GM19468 (cell line): ENCODE results near the gene AFAP1L2.
"Not testable (repeated sequence)": the region's sequence is repeated elsewhere in the genome, so short reads cannot be mapped to it uniquely, and the experiment has no call there.

Source experiments
- ATAC-seq: cut with Tn5 transposase; IDR thresholded peaks from one replicate; pipeline ENCODE4 v1.9.1; 2021; ENCODE audit warnings: mild to moderate bottlenecking, moderate library complexity, moderate number of reproducible peaks; ENCODE audit not compliant: unreplicated experiment; ENCODE audit errors: extremely low read depth

The AFAP1L2 gene

DNA sequence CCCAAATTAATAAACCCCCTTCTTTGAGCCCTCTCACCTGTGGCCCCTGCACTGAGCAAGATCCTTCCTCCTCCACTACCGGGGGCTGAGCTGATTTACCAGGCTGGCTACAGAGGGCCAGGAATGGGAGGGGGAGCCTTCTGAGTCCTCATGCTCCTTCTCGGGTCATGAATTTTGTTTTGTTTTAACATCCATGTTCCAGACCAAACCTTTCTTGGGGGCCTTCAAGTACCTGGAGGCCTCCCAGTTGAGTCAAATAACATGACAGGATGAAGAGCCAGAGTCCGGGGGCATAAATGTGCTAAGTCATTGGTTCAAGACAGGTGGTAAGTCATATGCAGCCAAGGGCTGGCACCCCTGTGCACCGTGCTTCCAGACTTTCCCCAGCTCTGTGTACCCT is 39.6 kb downstream of the AFAP1L2 start:
- no peak for ATAC-seq

DNA sequence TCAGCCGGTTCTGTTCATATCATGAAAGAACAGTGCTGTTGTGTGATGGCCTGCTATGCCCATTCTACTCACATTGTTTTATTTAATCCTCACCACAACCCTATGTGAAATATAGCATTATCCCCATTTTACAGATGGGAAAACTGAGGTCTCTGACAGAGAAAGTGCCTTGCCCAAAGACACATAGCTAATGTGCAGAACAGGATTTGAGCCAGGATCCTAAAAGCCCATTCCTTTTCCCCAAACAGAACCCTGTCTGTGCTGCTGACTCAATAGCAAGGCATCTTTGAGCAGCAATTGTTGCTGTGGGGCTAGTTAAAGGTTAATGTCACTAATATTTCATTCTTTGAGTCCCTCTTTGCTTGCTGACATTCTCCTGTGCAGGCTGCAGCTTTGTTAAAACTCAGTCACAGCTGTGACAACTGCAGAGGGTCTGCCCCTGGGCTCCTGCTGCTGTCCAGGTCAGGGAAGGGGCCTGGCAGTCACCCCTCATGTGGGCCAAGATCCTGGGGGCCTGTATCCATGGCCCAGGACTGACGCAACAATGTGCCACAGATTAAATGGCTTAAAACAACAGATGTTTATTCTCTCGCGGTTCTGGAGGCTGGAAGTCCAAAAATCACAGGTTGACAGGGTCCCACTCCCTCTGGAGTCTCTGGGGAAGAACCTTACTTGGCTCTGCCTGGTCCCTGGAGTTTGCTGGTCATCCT is 40.4 kb downstream of the AFAP1L2 start:
- ATAC-seq: no peak

DNA sequence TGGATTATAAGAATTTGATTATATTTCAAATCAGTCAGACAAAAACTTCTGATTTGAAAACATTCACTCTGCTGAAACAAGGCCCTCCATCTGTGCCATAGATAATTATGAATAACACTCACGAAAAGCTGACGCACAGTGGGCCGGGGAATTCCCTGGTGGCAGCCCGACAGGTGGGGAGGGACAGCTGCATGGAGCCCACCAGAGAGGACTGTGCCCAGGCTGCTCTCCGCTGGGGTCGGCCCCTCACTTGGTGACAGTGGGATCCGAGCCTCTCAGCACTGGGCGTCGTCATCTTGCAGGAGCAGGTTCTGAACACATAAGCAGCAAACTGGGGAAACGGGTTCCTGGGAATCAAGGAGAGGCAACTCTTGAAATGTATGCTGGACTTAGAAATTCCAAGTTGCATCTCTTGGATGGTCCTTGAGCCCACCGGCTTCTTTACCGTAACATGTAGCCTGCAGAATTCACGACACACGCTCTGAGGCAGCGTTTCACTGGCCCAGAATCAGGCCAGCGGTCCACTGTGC is 41.4 kb downstream of the AFAP1L2 start:
- ATAC-seq: no peak

DNA sequence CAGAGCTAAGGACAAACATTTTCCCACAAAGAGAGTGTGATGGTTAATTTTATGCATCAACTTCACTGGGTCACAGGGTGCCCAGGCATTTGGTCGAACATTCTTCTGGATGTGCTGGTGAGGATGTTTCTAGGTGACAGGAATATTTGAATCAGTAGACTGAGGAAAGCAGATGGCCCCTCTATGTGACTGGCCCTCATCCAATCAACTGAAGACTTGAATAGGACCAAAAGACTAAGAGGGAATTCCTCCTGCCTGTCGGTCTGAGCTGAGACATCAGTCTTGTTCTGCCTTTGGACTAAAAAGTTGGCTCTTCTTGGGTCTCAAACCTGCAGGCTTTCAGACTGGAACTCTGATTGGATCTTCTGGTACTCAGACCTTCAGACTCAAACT is 44.4 kb downstream of the AFAP1L2 start:
- no peak for ATAC-seq

DNA sequence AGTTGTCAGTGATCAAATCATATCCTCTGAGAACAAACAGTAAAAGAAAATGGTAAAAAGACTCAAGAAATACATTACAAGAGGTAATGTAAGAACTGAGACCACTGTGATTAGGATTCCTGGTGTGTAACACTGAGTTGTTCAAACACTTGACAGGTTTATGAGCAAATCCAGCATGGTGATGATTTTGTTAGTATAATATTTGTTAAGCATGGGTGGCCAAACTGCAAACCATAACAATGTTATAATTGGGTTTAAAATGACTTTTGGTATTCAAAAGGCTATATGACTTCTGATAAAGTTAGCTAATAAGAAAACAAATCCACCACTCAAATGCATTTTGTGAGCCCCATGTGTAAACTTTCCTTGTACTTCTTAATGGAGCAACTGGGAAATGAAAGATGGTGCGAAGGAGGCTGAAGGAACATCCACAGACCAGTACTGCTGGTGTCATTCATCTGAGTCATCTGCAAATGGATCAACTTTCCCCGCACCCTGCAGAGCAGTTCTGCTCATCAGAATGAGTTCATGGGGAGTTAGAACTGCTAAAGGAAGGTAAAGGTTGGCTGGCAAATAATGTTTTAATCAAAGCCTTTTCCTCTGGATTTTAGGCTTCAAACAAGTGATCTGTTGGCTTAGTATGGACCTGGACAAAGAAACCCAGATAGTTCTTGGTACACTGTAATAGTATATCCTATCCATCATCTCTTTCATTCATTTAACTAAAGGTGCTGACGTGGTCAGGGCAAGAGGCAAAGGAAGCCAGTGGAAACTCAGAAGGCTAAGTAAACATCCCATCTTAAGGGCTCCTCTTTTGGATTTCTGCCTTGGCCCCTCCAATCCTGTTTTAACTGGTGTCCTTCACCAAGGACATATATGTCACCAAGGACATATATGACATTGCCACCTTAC is 45.0 kb downstream of the AFAP1L2 start:
- ATAC-seq: no peak

DNA sequence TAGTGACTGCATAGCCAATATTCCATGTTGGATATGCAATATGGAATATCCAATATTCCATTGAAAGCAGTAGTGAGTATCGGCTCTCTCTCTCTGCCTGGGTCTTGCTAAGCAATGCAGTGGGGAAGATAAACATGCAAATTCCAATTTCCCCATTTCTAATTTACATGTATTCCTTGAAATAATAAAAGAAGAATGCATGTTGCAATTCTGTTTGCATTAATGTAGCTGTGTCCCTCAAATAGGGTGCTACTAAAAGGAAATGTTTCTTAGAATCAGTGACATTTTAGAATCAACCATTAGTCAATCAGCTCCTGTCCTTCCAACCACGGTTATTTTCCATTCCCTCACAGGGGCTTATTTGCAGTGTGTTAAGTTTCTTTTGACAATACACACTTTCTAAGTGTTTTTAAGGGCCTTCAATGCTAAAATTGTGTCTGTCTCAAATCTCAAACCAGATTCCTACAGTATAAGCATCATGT is 46.7 kb downstream of the AFAP1L2 start:
- no peak for ATAC-seq

DNA sequence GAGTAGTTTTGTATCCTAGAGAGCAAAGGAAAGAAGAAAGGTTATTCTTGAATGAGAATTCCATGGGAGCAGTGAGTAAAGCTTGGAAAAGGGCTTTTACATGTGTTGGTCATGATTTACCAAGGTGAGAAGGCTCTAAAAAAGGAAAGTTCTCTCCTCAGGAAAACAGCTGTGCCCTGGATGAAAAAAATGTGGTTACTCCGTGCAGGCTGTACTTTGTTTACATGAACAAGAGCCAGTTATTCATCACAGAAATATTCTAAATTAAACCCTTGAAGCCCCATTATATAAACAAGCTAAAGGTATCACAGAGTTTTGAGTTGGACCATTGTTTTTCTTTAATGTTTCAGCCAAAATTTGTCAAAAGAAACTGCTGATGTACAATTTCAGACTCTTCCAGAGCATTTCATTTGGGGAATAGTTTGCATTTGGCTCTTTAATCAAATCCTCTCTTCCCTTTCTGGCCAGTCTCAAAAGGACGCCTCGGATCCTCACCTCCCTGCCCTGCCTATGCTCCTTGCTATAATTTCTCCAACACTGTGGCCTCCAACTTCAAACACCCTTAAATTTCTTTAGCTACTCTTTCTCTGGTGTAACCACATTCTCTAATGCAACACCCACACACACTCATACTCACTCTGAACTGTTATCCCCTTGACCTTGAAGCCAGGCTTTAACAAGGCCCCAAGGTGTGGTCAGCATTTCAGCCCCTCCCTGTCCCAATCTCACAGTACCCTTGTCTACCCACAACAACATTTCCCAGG is 47.4 kb downstream of the AFAP1L2 start:
- no peak for ATAC-seq

DNA sequence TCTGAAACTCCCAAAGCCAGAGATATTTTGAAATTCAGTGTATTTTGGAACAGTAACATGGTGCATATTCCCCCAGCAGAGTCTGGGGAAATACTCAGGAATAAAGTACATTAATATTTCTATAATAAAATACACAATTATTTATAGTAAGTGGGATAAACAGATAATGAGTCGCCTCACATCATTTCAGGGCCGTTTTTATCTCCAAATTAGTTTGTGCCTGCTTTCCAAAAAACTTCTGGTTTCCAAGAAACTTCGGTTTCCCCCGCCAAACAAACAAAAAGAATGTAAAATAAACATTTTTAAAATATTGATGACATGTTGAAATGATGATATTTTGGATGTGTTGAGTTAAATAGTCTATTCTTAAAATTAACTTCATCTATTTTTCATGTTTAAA is 48.2 kb downstream of the AFAP1L2 start:
- no peak for ATAC-seq

DNA sequence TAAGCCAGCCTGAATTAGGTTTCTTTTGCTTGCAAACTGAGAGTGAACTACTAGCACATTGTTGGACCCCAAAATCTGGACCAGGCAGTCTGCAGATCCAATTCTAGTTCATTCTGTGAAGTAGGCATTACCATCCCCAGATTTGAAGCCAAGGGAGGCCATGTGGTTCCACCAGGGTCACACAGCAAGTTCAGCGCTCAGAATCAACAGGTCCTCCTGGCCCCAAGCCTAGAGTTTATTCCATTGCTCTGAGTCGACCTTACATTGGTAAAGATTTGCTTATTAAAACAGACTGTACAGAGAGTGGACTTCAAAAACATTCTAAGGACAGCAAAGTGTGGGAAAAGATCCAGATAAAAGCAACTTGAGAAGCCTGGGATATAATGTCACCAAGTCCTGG is 50.9 kb downstream of the AFAP1L2 start:
- no peak for ATAC-seq

DNA sequence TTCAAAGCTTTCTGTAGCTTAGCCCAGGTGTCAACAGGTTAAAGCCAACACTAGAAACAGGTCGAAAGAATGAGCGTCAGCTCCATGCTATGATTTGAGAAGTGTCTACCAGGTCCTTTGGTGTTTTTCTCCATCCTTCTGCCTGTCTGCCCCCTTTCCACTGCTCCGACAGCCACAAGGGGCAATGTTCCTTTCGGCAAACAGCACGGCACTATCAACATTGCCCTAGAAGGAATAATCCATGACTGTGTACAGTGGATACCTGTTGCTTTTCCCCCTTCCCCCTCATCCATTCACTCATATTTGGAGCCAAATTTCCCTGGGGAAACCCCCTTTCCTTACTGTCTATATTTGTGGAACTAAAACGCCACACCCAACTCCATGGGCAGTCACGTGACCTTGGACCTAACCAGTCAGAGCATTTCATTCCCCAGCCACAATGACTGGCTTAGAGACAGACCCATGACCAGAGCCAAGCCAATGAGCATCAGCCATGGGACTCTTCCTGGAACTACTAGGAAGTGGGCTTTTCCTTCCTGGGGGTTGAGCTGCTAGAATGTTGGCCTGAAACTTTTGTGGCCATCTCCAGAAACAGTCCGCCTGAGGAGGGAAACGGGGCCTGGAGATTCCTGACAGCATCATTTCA is 51.5 kb downstream of the AFAP1L2 start:
- ATAC-seq: no peak

DNA sequence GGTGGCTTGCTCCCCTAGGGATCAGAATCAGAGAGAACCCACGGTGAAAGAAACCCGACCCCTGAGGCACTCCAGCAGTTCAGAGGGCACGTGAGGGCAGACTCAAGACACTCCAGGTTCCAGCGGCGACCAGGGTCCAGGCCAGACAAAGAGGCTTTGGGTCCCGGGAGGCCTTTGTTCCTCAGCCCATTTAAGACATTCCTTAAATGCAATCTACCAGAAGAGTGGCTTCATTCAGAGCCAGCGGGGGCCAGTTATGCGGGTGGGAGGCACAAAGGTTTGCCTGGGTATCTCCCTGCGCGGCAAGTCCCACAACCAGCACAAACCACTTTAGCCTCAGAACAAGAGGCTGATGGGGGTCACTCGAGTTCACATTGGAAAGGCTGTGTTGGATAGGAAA is 53.6 kb downstream of the AFAP1L2 start:
- ATAC-seq: no peak

DNA sequence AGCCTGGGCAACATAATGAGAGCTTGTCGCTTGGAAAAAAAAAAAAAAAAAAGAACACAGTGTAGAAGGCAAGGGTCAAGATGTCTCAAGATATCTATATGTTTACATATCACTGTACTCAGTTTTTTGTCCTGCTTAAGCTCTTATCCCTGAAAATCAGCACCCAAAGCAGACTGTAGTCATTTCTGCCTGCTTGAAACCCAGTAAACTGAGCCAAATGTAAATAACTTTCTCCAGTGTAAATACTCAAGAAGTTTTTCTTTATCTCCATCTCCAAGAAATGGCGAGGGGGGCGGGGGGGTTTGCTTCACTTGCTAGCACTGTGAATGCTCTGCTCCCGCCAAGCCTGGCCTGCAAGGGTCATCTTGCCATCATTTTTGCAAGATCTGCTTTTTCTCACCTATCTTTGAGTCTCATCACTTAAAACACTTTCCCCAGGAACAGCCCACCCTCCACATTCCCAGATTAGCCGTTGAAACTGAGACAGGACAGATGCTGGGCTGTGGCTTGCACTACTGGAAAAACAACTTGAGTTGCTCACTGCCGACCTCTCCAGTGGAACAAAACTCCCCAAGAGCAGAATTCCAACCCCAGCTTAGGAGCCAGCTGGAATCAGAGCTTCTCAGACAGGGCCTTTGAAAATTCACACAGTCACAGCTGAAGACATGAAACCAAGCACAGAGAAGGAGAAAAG is 54.6 kb downstream of the AFAP1L2 start:
- no peak for ATAC-seq

DNA sequence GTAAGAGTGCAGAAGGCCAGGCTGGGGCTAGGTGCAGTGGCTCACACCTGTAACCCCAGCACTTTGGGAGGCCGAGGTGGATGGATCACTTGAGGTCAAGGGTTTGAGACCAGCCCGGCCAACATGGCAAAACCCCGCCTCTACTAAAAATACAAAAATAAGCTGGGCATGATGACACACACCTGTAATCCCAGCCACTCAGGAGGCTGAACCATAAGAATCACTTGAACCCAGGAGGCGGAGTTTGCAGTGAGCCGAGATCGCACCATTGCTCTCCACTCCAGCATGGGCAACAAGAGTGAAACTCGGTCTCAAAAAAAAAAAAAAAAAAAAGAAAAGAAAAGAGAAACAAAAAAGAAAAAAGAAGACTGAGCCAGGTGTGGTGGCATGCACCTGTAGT is 55.2 kb downstream of the AFAP1L2 start:
- ATAC-seq: not testable (repeated sequence)

DNA sequence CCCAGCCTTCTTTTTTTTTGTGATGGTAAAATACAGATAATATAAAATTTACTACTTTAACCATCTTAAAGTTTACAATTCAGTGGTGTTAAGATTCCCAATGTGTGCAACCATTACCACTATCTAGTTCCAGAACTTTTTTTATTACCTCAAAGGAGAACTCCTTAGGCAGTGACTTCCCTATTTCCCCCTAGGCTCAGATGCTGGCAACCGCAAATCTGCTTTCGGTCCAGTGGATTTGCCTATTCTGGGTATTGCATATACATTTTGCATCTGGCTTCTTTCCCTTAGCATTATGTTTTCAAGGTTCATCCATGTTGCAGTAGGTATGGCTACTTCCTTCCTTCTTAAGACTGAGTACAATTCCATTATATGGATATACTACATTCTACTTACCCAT is 56.5 kb downstream of the AFAP1L2 start:
- no peak for ATAC-seq

DNA sequence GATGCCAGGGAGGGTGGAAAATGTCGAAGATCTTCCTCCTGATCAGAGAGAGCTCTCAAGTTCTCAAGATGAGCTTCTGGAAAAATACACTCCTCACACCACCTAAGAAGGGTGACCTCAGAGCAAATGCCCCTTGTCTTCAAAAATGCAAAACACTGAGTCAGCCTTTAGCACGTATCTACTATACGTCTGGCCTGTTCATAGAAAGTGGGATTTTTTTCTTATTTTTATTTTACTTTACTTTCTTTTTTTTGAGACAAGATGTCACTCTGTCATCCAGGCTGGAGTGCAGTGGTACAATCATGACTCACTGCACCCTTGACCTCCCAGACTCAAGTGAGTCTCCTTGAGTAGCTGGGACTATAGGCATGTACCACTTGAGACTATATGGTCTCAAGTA is 57.1 kb downstream of the AFAP1L2 start:
- no peak for ATAC-seq

DNA sequence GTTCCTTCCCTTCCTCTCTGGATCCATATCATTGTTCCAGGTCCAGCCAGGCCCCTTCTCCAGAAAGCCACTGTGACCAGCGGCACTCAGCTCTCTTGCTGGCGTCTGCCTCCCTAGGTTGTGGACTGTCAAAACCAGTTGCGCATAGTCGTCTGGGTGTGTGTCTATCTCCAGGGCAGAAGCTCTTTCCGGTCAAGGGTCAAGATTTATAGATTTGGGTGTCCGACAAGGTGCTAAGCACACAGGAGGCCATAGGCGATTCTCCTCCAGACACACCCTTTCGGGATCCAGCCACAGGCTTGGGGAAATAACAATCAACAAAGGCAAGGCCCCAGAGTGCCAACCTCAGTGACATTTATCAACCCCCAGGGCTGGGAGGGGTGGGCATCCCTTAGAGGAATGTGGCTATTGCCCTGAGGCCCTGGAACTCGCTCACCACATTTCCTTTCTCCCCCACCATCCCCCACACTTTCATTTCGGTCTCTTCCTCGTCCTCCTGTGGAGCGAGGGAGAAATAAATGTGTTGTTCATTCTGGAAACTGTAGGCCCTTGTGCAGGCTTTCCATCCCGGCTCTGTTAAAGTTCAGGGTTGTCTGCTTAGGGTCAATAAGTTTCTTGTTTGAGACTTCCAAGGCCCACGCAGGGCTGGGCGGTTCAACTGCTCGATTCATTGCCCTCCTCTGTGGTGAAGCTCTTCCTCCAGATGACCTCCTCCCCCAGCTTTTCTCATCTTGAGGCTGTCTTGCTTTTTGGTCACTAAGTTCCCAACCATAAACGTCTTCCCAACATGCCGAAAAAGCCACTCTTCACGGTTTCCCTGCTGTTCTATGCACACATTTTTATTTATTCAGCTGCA is 57.9 kb downstream of the AFAP1L2 start:
- no peak for ATAC-seq

DNA sequence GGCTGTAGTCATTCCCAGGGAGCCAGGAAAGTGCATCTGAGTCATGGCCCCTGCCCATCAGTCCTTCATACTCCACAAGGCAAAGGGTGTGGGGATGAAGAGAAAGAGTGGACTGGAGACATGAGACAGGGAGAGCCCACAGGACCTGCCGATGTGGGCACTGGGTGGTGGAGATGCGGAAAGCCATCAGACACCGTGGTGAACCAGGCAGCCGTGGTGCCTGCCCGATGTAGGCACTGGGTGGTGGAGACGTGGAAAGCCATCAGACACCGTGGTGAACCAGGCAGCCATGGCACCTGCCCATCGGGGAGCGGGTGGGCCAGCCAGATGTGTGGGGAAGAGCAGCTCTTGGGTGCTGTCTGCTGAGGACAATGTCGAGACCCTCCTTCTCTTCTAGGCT is 58.6 kb downstream of the AFAP1L2 start:
- no peak for ATAC-seq

DNA sequence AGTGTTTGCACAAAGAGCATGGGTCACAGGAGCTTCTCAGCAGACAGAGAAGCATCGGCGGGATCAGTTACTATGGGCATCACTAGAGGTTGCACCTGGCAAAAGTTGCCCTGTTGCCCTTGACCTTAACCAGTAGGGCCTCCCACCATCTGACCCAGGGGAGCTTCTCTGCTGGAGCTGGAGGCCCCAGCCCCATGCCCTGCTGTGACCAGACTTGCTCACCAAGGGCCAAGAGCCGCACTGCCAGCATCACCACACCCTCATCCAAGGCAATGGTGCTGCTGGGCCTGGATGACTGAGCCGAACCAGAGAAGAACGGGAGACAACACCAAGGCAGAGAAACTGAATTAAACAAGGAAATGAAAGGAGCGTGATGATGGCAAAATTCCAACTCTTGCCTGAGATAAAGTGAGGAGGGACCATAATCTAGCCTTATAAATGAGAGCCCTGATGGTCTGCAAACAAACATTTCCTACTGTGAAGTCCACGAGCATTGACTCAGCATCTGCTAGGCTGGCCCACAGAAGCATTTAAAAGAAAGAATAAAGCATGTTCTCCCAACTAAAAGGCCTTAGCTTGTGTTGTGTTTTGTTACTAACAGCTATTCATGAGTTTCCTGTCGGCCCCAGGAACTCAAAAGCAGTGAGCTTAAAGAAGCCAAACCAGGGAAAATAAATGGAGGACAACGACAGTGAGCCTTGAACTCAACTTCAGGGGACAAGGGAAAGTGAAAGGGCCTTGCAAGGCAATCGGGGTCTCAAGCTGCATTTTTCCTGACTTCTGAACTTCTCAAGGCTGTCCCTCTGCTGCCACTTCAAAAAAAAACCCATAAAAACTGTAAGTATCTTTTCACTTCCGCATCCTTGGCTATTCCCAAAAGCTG is 60.4 kb downstream of the AFAP1L2 start:
- no peak for ATAC-seq
